ENCODE measurements around the gene CACNA1D.

DNA sequence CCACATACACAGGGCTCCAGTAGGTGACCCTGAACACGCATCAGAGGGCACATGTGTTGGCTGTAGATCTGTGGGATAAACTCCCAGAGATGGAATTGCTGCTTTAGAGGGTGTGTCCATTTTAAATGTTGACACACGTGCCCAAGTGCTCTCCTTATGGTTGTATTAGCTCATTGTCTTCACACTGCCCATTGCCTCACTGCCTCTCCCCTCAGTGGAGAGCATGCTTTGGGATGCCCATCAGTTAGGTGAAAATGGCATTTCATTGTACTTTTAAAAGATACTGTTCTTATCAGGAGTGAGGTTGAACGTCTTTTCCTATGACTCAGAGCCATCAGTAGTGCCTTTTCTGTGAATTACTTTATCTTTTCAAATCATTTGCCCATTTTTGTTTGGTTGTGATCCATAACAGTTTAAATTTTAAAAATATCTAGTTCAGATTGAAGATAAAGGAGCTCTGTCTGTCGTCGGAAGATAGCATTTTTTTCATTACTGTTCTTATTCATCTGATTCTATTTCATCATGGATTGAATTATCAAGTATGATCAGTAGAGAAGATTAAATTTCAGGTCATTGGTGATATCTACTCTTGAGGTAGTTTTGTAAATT, 231.1 kb downstream of the CACNA1D start:
- TF ChIP-seq GATA2 (IDR thresholded peaks at IDR 0.05; ENCODE audit: low read depth, low read length) (no peak), GATA3 (IDR thresholded peaks at IDR 0.05; ENCODE audit: low read depth, low read length) (no peak)

All from SH-SY5Y (cell line).